T47D (cell line): Measurements from ENCODE around the gene LMO1.

Experiments used
- DNase-seq, 2 experiments: peaks; one replicate each; pipeline versions ENCODE4 v3.0.0 to v3.0.0-alpha.2; 2011 to 2012; ENCODE audit warnings: low read depth in 1 of 2, low spot score in 1 of 2
- JUND ChIP-seq: IDR thresholded peaks from 2 replicates; pipeline ENCODE4 v1.6.1; 2012; ENCODE audit warnings: low read depth
- in situ Hi-C: cut with HindIII; loops from 2 replicates; pipeline ENCODE4 v1.10.0; 2016; ENCODE audit warnings: low sequenced_read_pairs, low pct_unique_long_range_greater_than_20kb

Gene LMO1

DNA sequence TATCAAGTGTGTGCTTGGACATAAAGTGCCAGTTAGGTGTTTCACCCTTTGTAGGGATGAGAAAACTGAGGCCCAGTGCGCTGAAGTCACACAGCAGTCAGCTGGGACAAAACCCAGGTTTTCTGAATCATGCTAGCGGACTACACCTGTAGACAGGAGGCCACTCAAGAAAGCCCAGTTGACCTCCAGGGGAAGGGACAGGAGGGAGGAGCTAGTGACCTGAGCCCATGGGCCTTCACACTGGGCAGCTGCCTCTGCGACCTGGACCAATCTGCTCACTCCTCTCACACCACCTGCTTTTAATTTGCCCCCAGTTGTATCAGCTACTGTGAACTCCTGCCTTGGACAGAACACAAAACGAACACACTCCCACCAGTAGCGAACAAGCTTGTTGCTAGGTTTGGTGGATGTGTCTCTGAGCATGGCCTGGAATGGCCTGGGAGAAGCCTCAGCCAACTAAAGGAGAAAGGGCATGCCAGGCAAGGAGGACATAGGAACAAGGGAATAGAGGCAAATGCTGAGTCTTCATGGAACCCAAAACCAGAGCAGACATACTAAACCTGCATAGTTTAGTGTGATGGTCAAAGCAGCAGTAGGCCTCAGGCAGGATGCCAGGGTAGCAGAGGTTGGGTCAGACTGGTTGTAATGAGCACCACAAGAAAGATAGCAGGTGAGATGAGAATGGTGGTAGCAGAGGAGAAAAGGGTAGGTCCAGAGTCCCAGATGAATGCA, 7.2 kb downstream of the LMO1 start:
- DNase-seq, result no peak
- TF ChIP-seq JUND, result no peak
- in situ Hi-C loops, result no loop called here

DNA sequence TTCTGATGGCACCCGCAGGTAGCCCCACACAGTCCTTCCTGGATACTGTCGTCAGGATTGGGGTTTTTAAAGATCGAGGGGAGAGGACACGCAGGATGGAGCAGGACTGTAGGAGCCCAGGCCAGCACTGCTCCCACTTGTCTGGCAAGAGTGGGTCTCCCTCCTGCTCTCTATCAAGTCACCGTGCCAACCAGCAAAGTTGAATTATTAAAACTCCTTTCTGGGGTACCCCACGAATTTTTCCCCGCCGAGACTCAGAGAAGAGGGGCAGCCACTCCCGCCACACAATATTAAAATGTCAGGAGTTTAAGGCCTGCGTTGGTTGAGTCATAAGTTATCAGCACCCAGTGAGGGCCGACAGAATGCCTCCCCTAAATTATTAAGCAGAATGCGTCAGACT, 10.1 kb downstream of the LMO1 start:
- no peak for TF ChIP-seq JUND
- no peak for DNase-seq
- in situ Hi-C loops, result no loop called here

DNA sequence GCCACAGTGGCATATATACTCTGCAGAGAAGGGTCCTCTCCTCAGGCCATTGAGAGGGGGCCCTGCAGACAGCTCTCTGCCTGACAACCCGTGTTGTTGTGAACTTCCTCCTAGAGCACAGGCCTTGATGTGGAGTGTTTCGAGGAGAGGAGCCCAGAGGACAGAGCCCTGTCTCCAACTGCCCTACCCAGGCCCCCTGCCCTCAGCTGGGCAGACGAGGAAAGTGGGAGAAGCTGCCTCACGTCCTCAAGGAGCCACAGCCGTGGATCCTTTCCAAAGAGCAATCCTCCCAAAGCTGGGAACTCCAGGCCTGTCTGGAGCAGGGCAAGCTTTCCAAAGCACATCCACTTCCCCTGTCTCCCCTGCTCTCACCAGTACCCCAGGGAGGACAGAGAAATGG, 10.7 kb downstream of the LMO1 start:
- DNase-seq, result no peak
- no peak for TF ChIP-seq JUND
- in situ Hi-C loops, result no loop called here

DNA sequence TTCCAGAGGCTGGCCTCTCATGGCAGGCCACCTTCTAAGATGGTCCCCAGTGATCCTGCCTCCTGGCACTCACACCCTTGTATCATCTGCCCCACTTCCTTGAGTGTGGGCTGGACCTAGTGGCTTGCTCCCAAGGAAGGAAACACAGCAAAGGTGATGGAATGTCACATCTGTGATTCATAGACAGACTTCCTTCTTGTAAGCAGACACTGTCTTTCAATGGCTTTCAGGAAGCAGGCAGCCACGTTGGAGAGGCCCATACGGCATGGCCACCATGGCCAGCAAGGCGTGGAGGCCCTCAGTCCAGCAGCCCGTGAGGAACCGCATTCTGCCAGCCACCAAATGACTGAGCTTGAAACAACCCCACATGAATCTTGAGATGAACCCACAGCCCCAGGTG, 11.3 kb downstream of the LMO1 start:
- TF ChIP-seq JUND, result no peak
- no peak for DNase-seq
- in situ Hi-C loops, result no loop called here

DNA sequence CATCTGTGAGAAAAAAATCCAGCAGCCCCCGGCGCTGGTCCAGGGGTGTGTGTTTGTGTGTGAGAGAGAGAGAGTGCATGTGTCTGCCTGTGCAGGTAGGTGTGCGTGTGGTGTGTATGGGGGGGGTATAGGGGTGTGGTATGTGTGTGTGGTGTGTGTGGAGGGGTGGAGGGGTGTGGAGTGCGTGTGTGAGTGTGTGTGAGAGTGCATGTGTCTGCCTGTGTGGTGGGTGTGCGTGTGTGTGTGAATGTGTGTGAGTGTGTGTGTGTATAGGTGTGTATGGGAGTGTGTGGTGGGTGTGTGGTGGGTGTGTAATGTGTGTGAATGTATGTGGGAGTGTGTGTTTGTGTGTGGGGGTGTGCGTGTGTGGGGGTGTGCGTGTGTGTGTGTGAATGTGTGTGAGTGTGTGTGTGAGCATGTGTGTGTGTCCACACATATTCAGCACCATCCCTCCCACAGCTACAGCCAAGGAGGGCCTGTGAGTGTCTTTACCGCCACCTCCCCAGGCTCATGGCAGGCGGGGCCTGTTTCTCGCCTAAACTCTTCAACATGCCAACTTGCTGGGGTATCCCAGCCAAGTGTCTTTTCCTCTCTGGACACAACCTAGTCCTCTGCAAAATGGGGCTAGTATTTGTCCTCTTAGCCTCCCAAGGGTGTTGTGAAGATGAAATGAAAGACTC, 11.9 kb downstream of the LMO1 start:
- no peak for DNase-seq
- in situ Hi-C loops, result no loop called here
- no peak for TF ChIP-seq JUND

DNA sequence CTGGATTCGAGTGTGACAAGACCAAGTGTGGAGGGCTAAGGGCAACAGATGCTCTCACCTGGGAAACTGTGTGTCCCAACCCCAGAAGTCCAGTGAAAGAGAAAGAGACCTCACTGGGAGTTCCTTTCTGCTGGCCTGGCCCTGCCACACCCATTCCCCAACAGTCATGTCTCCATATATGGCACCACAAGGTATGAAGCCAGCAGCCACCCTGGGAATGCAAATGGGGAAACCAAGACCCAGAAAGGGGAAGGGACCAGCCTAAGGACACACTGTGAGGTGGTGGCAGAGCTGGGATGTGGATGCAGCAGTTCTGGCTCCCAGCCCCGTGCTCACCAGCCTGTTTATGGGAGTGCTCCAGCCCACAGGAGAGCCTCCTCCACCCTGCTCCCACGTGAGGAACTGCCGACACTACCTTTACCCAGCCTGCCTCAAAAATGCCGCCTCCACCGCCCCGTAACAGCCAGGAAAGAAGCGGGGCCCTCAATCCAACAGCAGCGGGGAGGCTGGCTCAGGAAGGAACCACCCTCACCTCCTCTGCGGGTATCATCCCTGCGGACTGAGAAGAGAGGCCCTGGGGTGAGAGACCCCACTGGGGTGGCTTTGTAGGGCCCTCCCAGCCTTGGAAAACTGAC, 12.6 kb downstream of the LMO1 start:
- no peak for TF ChIP-seq JUND
- in situ Hi-C loops, result no loop called here
- no peak for DNase-seq

DNA sequence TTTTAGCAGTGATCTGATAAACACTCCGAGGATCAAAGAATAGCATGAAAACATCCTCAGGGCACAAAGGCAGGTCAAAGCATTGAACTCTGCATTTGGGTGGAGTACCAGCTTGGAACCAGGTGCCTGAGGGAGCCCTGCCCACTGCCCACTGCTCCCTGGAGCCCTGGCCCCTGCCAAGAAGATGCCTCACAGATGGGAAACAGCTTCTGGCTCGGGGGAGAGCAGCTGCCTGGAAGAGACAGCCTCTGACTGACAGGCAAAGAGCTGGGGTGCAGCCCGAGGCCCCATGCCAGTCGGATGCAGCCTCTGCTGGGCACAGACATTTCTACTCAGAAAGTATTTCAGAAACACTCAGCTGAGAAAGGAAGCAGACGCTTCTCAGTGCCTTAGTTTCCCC, 13.2 kb downstream of the LMO1 start:
- in situ Hi-C loops, result no loop called here
- TF ChIP-seq JUND, result no peak
- no peak for DNase-seq

DNA sequence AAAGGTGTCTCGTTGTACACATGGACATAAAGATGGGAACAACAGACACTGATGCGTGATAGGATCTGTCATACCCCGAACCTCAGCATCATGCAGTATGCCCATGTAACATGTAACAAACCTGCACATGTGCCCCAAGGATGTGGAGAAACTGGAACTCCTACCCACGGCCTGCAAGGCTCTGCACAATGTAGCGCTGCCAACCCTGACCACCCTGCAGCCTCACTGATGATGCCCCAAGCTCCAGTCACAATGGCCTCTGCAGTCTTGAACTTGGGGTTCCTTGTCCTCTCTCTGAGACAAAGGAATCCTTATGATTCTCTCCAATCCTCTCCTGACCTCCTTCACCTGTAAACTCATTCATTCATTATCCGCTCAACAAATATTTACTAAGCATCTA, 14.2 kb downstream of the LMO1 start:
- no peak for DNase-seq
- TF ChIP-seq JUND, result no peak
- in situ Hi-C loops, result no loop called here

DNA sequence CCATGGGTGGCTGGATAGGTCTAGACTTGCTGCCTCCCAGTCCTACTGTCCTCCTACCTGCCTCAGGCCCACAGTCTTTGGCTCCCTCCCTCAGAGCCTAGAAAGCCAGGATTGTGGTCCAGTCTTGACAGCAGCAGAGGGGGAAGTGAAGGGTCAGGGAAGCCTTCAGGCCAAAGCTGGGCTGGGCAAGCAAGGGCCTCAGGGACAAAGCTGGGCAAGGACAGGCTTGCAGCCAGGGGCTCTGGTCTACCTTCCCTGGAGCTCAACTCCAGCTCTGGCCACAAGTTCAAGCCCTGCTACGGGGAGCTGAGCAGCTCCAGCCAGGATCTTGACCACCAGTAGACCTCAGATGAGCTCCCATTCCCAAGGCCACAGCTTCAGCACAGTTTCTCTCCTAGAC, 14.9 kb downstream of the LMO1 start:
- in situ Hi-C loops, result no loop called here
- DNase-seq, result no peak
- no peak for TF ChIP-seq JUND

DNA sequence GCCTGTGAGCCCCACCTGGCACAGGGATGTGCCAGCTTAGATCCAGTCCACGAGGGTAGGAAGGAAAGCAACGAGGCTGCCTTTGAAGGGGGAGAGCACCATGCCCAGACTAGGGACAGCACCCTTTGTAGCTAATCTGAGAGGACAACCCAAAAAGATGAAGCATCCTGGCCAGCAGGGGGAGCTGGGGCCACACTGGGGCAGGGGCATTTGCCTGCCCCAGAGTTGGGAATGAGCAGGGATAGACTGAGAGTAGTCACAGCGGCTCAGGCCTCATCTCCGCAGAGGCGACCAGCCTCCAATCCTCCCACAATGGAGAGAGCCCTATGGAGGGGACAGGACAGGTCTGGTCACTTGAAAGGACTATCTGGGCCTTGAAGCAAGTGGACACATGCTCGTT, 16.4 kb downstream of the LMO1 start:
- in situ Hi-C loops, result no loop called here
- no peak for TF ChIP-seq JUND
- peak in 1 of 2 experiments; percentile 43 for DNase-seq

DNA sequence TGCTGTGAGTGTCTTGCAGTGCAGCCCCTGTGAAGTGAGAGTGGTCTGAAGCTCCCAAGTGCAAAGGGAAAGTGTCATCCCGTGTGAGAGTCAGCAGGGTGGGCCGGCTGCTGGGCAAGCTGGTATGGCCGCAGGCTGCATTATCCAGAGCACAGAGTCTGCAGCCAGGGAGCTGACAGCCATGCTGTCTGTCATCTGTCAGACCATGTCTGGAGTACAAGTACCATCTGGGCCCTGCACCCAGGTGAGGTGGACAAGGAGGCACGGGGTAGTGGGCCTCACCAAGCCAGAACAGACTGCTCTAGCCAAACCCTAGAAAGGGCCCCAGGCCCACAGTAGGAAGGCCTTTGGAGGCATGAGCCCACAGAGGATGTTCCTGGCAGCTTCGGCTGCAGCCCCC, 20.2 kb downstream of the LMO1 start:
- in situ Hi-C loops, result no loop called here
- no peak for TF ChIP-seq JUND
- DNase-seq, result no peak

DNA sequence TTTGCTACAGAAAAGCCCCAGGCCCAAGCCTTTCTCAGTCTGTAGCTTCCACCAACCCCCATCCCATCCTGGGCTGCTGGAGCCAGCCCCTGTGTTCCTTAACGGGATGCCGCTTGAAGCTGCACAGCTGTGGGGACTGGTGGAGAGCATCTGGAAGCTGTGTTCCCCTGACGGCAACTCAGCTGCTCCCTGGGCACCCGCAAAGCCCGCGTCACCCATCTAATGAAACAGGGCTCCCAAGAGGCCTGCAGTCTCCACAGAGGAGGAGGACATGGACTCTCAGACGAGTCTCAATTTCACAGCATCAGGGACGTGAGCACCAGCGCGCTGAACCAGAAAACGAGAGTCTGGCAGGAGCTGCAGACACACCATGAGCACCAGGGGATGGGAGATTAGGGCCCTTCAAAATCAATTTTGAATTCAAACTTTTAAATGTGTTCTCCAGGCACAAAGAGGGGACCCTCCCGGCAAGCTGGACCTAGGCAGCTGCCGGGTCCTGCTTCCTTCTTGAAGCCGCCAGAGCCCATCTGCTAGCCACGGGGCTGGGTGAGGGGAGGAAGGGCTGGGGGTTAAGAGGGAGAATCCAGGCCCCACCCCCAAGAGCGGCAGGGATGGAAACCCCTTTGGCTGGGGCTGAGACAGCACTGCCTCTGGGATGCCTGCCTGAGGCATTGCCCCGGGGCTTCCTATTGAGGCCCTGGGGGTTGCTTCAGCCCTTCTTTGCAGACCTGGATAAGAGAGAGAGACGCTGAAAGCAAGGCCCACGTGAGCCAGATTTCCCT, 21.0 kb downstream of the LMO1 start:
- TF ChIP-seq JUND, result no peak
- in situ Hi-C loops, result no loop called here
- DNase-seq, result no peak

DNA sequence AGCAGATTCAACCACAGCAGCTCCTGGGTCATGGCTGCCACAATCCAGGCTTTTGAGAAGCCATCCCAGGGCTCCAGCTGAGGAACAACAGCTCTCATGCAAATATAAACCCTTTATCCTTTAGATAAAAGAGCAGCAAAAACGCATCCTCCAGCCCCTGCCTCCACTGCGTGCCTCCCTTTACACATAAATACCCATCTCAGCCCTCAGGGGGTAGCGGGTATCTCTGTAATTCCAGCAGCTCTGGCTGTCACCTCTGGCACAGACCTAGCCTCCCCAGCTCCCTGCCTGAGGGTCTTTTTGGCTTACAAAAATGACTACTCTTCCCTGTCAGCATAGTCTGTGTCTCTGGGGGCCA, 21.6 kb downstream of the LMO1 start:
- in situ Hi-C loops, result no loop called here

More for the DNA sequence above, 21.6 kb downstream of the LMO1 start:
- TF ChIP-seq JUND, result no peak
- no peak for DNase-seq
